GM12878 (cell line): Measurements from ENCODE around the gene HCN4. TPM values are rescaled to one million over a fixed set of nuclear protein-coding genes. Genes with fewer than 3 reads are reported as not detected.

Source experiments
- ATAC-seq: fragments of 200-7000 bp; cut with Tn5 transposase; 3 replicates; pipeline ENCODE4 v1.9.1; 2020; ENCODE audit warnings: mild to moderate bottlenecking, moderate library complexity
- BruUV-seq: library from RNA; stranded (reverse); fragments of 400-500 nt; replicated peaks from 2 replicates; lab custom pipeline; 2021; lab: Mats Ljungman, UMichigan
- CTCF ChIA-PET: fragments of 300-600 bp; sonication (Branson Sonifier 250); formaldehyde crosslinking; extraction: SDS; loops from one replicate; lab custom pipeline; 2021; ENCODE audit warnings: inconsistent platforms; lab: Yijun Ruan, JAX
- POLR2A ChIA-PET: fragments of 350-600 bp; formaldehyde crosslinking; extraction: SDS; loops from one replicate; lab custom pipeline; 2021; ENCODE audit warnings: inconsistent platforms; lab: Charles Lee
- RAD21 ChIA-PET: fragments of 300-600 bp; sonication (Branson Sonifier 250); formaldehyde crosslinking; loops from one replicate; lab custom pipeline; 2023; ENCODE audit warnings: antibody characterized with exemption; ENCODE audit not compliant: unreplicated experiment; lab: Charles Lee
- SMC1A ChIA-PET: fragments of 300-600 bp; sonication (Branson Sonifier 250); formaldehyde crosslinking; loops from one replicate; lab custom pipeline; 2023; ENCODE audit not compliant: unreplicated experiment, uncharacterized antibody; lab: Charles Lee
- DNase-seq: peaks from one replicate; pipeline ENCODE4 v3.0.0-alpha.2; 2011; ENCODE audit warnings: low read depth, low spot score
- FAIRE-seq: peaks from 3 replicates; lab custom pipeline; 2011; peaks lifted over from hg19 to GRCh38; lab: Jason Lieb, UNC
- H2AFZ ChIP-seq: 2 replicates; pipeline ENCODE4 v1.6.0; 2011; ENCODE audit warnings: low read depth, low read length, control low read depth; ENCODE audit not compliant: control insufficient read depth
- H3K27ac ChIP-seq: 2 replicates; pipeline ENCODE4 v1.5.1; 2011; ENCODE audit warnings: control low read depth; ENCODE audit not compliant: control insufficient read depth, insufficient read depth
- H3K27me3 ChIP-seq, 2 experiments: replicated peaks in 1 of 2; 2 replicates each; pipeline versions ENCODE4 v1.6.0 to v1.6.1; 2011; ENCODE audit warnings: low read length in 1 of 2; ENCODE audit not compliant: control insufficient read depth in 2 of 2, insufficient read depth in 2 of 2
- H3K36me3 ChIP-seq, 2 experiments: 2 replicates each; pipeline ENCODE4 v1.5.1; 2011; ENCODE audit warnings: low read length in 1 of 2; ENCODE audit not compliant: control insufficient read depth in 2 of 2, insufficient read depth in 2 of 2
- H3K4me1 ChIP-seq: 2 replicates; pipeline ENCODE4 v1.6.1; 2011; ENCODE audit warnings: mild to moderate bottlenecking, low read length, moderate library complexity, mixed read lengths; ENCODE audit not compliant: control insufficient read depth, insufficient read depth
- H3K4me2 ChIP-seq: 2 replicates; pipeline ENCODE4 v1.6.0; 2011; ENCODE audit warnings: control low read depth; ENCODE audit not compliant: control insufficient read depth, insufficient read depth
- H3K4me3 ChIP-seq: fragments of 200-600 bp; sonication (generic); 2 replicates; pipeline ENCODE4 v1.5.1; 2016
- H3K79me2 ChIP-seq: 2 replicates; pipeline ENCODE4 v1.6.0; 2011; ENCODE audit warnings: low read length; ENCODE audit not compliant: control insufficient read depth, insufficient read depth
- H3K9ac ChIP-seq: 2 replicates; pipeline ENCODE4 v1.8.0; 2011; ENCODE audit warnings: low read length, control low read depth, mixed read lengths; ENCODE audit not compliant: control insufficient read depth, insufficient read depth
- H3K9me3 ChIP-seq: replicated peaks from 3 replicates; pipeline ENCODE4 v1.5.1; 2011; ENCODE audit warnings: mild to moderate bottlenecking, low read length; ENCODE audit not compliant: control insufficient read depth, insufficient read depth
- H4K20me1 ChIP-seq: 2 replicates; pipeline ENCODE4 v1.6.0; 2011; ENCODE audit not compliant: control insufficient read depth, insufficient read depth
- CUX1 ChIP-seq: IDR thresholded peaks from 2 replicates; pipeline ENCODE4 v1.6.1; 2012; ENCODE audit warnings: improper control_type of control experiment, low read depth, low read length; ENCODE audit not compliant: insufficient replicate concordance
- EZH2 ChIP-seq: IDR thresholded peaks from 2 replicates; pipeline ENCODE4 v1.6.1; 2012; ENCODE audit warnings: low read depth, mild to moderate bottlenecking, control low read depth, inconsistent platforms, low read length, borderline replicate concordance; ENCODE audit not compliant: control insufficient read depth
- GATAD2B ChIP-seq: fragments of 450-650 bp; conservative IDR thresholded peaks from 2 replicates; pipeline ENCODE4 v1.6.1; 2017; ENCODE audit warnings: low read depth, mild to moderate bottlenecking, moderate library complexity
- KDM1A ChIP-seq: fragments of 200-600 bp; sonication (generic); IDR thresholded peaks from 2 replicates; pipeline ENCODE4 v1.6.1; 2016; ENCODE audit warnings: borderline replicate concordance
- MTA2 ChIP-seq: fragments of 450-650 bp; IDR thresholded peaks from 2 replicates; pipeline ENCODE4 v1.6.1; 2016; ENCODE audit warnings: low read depth, mild to moderate bottlenecking, moderate library complexity
- MYB ChIP-seq: fragments of 150-350 bp; IDR thresholded peaks from 2 replicates; pipeline ENCODE4 v1.6.1; 2014; ENCODE audit warnings: mild to moderate bottlenecking, low read depth, low read length, borderline replicate concordance
- NFYB ChIP-seq: IDR thresholded peaks from 2 replicates; pipeline ENCODE4 v1.6.1; 2011; ENCODE audit warnings: low read depth, mild to moderate bottlenecking, low read length, improper control_type of control experiment, moderate library complexity; ENCODE audit not compliant: insufficient read depth
- NR2C1 ChIP-seq: fragments of 450-650 bp; IDR thresholded peaks from 2 replicates; pipeline ENCODE4 v1.6.1; 2017; ENCODE audit warnings: antibody characterized with exemption, mild to moderate bottlenecking, moderate library complexity
- PAX5 ChIP-seq: IDR thresholded peaks from 2 replicates; pipeline ENCODE4 v1.6.1; 2011; ENCODE audit warnings: low read depth, low read length, borderline replicate concordance
- PML ChIP-seq: IDR thresholded peaks from 2 replicates; pipeline ENCODE4 v1.6.1; 2012; ENCODE audit warnings: low read length, inconsistent platforms
- SIN3A ChIP-seq: IDR thresholded peaks from 2 replicates; pipeline ENCODE4 v1.6.1; 2012; ENCODE audit warnings: low read depth, low read length, improper control_type of control experiment
- SIX5 ChIP-seq: IDR thresholded peaks from 2 replicates; pipeline ENCODE4 v1.6.1; 2011; ENCODE audit warnings: mild to moderate bottlenecking, low read depth, low read length, moderate library complexity; ENCODE audit not compliant: severe bottlenecking
- SMC3 ChIP-seq: IDR thresholded peaks from 2 replicates; pipeline ENCODE4 v1.6.1; 2011; ENCODE audit warnings: low read length, improper control_type of control experiment, borderline replicate concordance
- SP1 ChIP-seq: IDR thresholded peaks from one replicate; pipeline ENCODE4 v1.6.1; 2011; ENCODE audit warnings: low read depth, low read length
- STAT1 ChIP-seq: fragments of 450-650 bp; conservative IDR thresholded peaks from 2 replicates; pipeline ENCODE4 v1.6.1; 2014; ENCODE audit warnings: antibody characterized with exemption, mild to moderate bottlenecking
- ZNF207 ChIP-seq: fragments of 450-650 bp; IDR thresholded peaks from 2 replicates; pipeline ENCODE4 v1.6.1; 2014; ENCODE audit warnings: antibody characterized with exemption, mild to moderate bottlenecking, borderline replicate concordance
- WGBS: methylation state at CpG from one replicate; pipeline ENCODE4 v1.1.6; 2016; ENCODE audit warnings: low lambda C conversion rate; ENCODE audit not compliant: insufficient replicate concordance, insufficient coverage; ENCODE audit errors: missing lambda C conversion rate; 5-methylcytosine and 5-hydroxymethylcytosine counted together
- in situ Hi-C: fragments of 300-500 bp; cut with MboI; formaldehyde crosslinking; loops from 9 replicates; pipeline ENCODE4 v1.14.3; 2018; ENCODE audit warnings: mixed read lengths
- intact Hi-C: fragments of 100-400 bp; cut with micrococcal nuclease; formaldehyde crosslinking; loops from one replicate; pipeline ENCODE4 v1.14.2; 2022; ENCODE audit not compliant: unreplicated experiment
- polyA plus RNA-seq, 11 experiments: library from polyadenylated mRNA; depleted of rRNA in 4 of 11; unstranded in 6 of 11; stranded (reverse) in 5 of 11; fragments of >200 nt; fragmentation: Nextera tagmentation in 4 of 11; fragmentation: Illumina TruSeq in 1 of 11; extraction: Ambion mirVana in 4 of 11; extraction: Trizol in 1 of 11; gene quantifications; 1 replicate in 1 of 11; 2 replicates in 10 of 11; pipeline versions ENCODE4 v1.2.1 to v1.2.3, GENCODE V29; 2011 to 2016; ENCODE audit warnings: inconsistent platforms in 2 of 11, missing spikeins in 2 of 11, low read depth in 1 of 11
- total RNA-seq, 4 experiments: library from RNA; depleted of rRNA in 3 of 4; stranded (reverse); fragments of >200 nt in 3 of 4; fragmentation: Illumina TruSeq in 1 of 4; extraction: Trizol in 1 of 4; gene quantifications; 2 replicates each; pipeline versions ENCODE4 v1.2.1 to v1.2.3, GENCODE V29; 2013 to 2021
- TF ChIP-seq, protein P1 (sequence below): IDR thresholded peaks from 2 replicates; pipeline ENCODE4 v1.6.1; 2012; ENCODE audit warnings: low read depth, low read length, improper control_type of control experiment
- TF ChIP-seq, protein P2 (sequence below): IDR thresholded peaks from 2 replicates; pipeline ENCODE4 v1.6.1; 2011; ENCODE audit warnings: mild to moderate bottlenecking, low read depth, low read length, moderate library complexity; ENCODE audit not compliant: insufficient replicate concordance

HCN4 gene
- total and polyA plus RNA-seq, 10 of the 15 experiments (the other 5 are each of a cell fraction or from before 2014, with no cell fraction given), result 0.03 to 0.10 TPM; not detected in 8

GRCh38 chr15:73353734-73354133, 15.0 kb downstream of the HCN4 start:
- SMC1A ChIA-PET, result no interaction called here

More at GRCh38 chr15:73353734-73354133, 15.0 kb downstream of the HCN4 start:
- FAIRE-seq (no peak), DNase-seq (no peak), ATAC-seq (no peak)
- H3K9ac ChIP-seq, result no peak overlapping the region
- no peak overlapping the region for H3K4me3 ChIP-seq
- ChIA-PET RAD21 (no interaction called here), CTCF (no interaction called here), POLR2A (interaction anchor here (0.6 kb wide), 1 partner anchor 40 kb away, joined by 5 read pairs; no protein-coding TSS in a partner anchor)
- H3K79me2 ChIP-seq, result no peaks in the 10 kb centered on the region
- intact Hi-C loops, result no loop called here
- no peak overlapping the region for H2AFZ ChIP-seq
- TF ChIP-seq GATAD2B (no peak), PML (no peak), NFYB (no peak), CUX1 (no peak), STAT1 (no peak), EZH2 (no peak), SP1 (no peak), NR2C1 (no peak), SMC3 (no peak), MYB (no peak), ZNF207 (no peak), SIN3A (no peak), KDM1A (no peak), PAX5 (no peak), SIX5 (no peak), MTA2 (no peak)
- TF ChIP-seq, protein P1, sequence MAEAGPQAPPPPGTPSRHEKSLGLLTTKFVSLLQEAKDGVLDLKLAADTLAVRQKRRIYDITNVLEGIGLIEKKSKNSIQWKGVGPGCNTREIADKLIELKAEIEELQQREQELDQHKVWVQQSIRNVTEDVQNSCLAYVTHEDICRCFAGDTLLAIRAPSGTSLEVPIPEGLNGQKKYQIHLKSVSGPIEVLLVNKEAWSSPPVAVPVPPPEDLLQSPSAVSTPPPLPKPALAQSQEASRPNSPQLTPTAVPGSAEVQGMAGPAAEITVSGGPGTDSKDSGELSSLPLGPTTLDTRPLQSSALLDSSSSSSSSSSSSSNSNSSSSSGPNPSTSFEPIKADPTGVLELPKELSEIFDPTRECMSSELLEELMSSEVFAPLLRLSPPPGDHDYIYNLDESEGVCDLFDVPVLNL, result no peak
- TF ChIP-seq, protein P2, sequence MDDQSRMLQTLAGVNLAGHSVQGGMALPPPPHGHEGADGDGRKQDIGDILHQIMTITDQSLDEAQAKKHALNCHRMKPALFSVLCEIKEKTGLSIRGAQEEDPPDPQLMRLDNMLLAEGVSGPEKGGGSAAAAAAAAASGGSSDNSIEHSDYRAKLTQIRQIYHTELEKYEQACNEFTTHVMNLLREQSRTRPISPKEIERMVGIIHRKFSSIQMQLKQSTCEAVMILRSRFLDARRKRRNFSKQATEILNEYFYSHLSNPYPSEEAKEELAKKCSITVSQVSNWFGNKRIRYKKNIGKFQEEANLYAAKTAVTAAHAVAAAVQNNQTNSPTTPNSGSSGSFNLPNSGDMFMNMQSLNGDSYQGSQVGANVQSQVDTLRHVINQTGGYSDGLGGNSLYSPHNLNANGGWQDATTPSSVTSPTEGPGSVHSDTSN, result no peak
- H3K27me3 ChIP-seq, result no peaks in the 10 kb centered on the region; a peak in 1 of 4 replicates
- no peaks in the 10 kb centered on the region for H3K36me3 ChIP-seq
- H3K4me1 ChIP-seq, result no peaks in the 10 kb centered on the region
- WGBS, result 13% methylated on average over 3 of the region's 3 CpGs
- BruUV-seq, result no TSS peak
- in situ Hi-C loops, result no loop called here
- no peak overlapping the region for H3K4me2 ChIP-seq
- H3K27ac ChIP-seq, result no peak overlapping the region
- no peaks in the 10 kb centered on the region for H3K9me3 ChIP-seq
- no peaks in the 10 kb centered on the region for H4K20me1 ChIP-seq
